Endometrial microvascular endothelial cells (primary cell): ENCODE data around the gene PCID2. TPM values are rescaled to one million over a fixed set of nuclear protein-coding genes. Genes with fewer than 3 reads are reported as not detected.
"Not testable (repeated sequence)": the region's sequence is repeated elsewhere in the genome, so short reads cannot be mapped to it uniquely, and the experiment has no call there.

Experiments
- in situ Hi-C: cut with HindIII; loops from 2 replicates; pipeline ENCODE4 v1.10.0; 2017; ENCODE audit warnings: low sequenced_read_pairs, low pct_unique_long_range_greater_than_20kb; ENCODE audit errors: inconsistent ontology term
- total RNA-seq: library from RNA; depleted of rRNA; stranded (reverse); fragments of >200 nt; gene quantifications from one replicate; pipeline ENCODE4 v1.2.3, GENCODE V29; 2015; ENCODE audit errors: inconsistent ontology term

PCID2 gene
- total RNA-seq, 1 donor from 2014 or later: 109 TPM

DNA sequence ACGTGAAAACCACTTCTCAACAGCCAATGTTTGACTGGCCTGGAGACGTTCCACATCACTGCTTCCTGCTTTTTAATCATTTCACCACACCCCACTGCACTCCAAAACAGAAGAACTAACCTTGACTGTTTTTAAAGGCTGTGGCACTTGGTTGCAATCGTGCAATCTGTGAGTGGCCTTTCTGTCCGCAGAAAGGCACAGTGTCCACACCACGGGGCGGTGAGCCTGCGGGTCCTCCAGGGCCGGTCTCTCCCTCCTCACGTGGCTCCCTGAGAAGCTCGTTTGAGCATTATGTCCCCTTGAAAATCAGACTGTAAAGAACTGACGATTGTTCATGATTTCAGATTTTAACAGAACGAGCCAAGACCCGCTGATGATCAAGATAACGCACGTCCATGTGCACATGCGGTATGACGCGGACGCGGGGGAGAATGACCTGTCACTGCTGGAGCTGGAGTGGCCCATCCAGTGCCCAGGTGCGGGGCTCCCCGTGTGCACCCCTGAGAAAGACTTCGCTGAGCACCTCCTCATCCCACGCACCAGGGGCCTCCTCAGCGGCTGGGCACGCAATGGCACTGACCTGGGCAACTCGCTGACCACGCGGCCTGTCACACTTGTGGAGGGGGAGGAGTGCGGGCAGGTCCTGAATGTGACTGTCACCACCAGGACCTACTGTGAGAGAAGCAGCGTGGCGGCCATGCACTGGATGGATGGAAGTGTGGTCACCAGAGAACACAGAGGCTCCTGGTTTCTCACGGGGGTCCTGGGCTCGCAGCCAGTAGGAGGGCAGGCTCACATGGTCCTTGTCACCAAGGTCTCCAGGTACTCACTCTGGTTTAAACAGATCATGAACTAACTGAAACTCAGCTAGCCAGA is 37.0 kb downstream of the PCID2 start:
- in situ Hi-C loops: no loop called here

- in situ Hi-C loops: no loop called here
Measured at GRCh38 chr13:113170511-113170910, 38.0 kb downstream of the PCID2 start.

DNA sequence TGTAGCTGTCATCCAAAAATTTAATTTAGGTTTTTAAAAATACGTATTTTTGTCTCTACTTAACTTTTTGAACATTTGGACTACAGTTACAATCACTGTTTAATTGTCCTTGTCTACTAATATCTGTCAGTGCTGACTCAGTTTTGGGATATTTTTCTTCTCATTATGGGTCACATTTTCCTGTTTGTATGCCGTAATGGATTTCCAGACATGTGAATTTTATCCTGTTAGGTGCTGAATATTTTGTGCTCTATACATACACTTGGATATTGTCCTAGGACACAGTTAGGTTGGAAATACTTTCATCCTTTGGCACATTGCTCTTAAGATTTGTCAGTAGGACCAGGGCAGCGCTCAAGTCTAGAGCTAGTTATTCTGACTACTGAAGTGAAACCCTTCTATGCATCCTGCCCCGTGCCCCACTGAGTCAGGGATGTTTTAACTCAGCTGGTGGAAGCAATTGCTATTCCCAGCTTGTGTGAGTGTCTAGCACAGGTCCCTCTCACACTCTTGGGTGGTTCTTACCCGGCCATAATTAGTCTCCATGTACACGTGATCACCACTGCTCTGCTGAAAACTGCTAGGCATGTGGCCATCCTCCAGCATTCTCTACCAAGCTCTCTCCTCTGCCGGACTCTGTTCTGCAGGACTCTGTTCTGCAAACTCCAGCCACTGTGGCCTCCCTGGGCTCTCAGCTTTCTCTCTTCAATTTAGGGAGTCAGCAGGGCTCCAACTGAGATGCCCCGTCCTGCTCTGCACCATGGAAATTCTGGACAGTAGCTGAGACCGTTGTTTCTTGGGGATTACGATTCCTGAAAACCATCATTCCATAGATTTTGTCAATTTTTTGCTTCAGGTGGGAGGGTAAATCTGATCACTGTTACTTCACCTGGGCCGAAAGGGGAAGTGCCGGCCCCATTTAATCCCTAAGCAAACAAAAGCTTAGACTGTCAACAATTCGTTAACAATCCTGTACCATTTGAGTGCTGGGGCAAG is 38.9 kb downstream of the PCID2 start:
- in situ Hi-C loops: no loop called here

DNA sequence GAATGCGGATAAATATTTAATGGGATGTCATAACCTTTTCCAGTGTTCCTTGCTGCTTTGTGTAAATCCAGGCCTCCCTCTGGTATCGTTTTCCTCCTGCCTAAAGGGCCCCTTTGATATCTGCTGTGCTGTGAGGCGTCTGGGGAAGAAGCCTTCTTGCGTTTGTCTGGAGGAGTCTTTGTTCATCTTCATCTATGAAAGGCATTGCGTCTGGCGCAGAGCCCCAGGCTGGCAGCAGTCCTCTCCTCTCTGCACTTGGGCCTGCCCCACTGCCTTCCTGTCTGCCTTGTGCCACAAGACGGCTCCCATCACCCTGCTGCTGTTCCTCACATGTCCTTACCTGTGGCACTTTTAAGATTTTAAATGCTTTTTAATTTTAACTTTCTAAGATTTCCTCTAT is 40.3 kb downstream of the PCID2 start:
- in situ Hi-C loops: no loop called here

- in situ Hi-C loops: no loop called here
Measured at GRCh38 chr13:113167575-113167974, 40.9 kb downstream of the PCID2 start.

- in situ Hi-C loops: no loop called here
Measured at GRCh38 chr13:113167155-113167554, 41.3 kb downstream of the PCID2 start.

DNA sequence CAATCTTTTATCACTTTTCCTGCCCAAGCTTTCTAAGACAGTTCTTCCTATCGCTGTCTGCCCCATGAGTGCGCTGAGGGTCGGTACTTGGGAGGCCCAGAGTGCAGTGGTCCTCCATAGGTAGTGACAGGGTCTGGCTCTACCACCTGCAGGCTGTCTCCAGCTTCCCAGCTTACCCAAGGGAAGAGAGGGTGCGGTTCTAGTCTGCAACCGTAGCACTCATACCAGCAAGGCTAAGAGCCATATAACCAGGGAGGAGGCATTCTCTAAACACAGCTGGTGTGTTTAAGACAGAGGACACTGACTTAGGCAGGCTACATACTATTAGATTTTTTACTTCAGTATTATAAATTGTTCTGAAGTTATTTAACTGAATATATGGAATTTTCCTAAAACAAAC is 41.8 kb downstream of the PCID2 start:
- in situ Hi-C loops: no loop called here

- in situ Hi-C loops: no loop called here
Measured at GRCh38 chr13:113166266-113166665, 42.2 kb downstream of the PCID2 start.

- in situ Hi-C loops: no loop called here
Measured at GRCh38 chr13:113164492-113164891, 44.0 kb downstream of the PCID2 start.

DNA sequence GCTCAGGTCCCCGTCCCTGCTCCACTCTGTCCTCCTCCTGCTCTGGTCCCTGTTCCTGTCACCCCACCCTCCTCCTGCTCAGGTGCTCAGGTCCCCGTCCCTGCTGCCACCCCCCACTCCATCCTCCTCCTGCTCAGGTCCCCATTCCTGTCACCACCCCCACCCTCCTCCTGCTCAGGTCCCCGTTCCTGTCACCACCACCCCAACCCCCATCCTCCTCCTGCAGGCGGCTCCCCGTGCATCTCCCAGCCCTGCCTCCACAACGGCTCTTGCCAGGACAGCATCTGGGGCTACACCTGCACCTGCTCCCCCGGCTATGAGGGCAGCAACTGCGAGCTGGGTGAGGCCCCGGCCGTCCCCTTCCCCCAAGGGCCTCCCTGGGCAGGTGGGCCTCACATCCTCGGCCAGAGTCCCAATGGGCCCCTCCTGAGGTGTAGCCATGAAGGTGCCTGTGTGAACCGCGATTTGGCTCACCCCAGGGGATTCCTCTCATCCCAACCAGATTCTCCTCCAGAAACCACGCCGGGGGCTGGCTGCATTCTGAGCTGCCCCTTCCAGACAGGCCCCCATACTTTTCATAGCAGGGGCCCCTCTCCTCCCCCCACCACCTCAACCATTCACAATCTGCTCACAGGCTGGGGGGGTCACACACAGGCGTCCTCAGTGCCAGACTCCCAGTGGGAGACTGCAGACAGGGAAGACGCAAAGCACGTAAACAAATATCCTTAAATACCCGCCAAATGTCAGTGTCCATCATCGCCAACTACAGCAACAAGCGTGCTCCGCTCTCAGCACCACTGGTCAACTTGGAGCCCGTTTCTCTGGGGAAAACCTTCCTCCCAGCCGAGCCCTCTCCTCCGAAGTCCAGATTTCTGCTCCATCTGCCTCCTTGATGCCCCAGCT is 45.4 kb downstream of the PCID2 start:
- in situ Hi-C loops: no loop called here

DNA sequence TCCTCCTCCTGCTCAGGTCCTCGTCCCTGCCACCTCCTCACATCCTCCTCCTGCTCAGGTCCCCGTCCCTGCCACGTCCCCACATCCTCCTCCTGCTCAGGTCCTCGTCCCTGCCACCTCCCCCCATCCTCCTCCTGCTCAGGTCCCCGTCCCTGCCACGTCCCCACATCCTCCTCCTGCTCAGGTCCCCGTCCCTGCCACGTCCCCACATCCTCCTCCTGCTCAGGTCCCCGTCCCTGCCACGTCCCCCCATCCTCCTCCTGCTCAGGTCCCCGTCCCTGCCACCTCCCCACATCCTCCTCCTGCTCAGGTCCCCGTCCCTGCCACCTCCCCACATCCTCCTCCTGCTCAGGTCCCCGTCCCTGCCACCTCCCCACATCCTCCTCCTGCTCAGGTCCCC is 46.5 kb downstream of the PCID2 start:
- in situ Hi-C loops: not testable (repeated sequence)

GRCh38 chr13:113161433-113161832 is 47.0 kb downstream of the PCID2 start:
- in situ Hi-C loops: no loop called here

DNA sequence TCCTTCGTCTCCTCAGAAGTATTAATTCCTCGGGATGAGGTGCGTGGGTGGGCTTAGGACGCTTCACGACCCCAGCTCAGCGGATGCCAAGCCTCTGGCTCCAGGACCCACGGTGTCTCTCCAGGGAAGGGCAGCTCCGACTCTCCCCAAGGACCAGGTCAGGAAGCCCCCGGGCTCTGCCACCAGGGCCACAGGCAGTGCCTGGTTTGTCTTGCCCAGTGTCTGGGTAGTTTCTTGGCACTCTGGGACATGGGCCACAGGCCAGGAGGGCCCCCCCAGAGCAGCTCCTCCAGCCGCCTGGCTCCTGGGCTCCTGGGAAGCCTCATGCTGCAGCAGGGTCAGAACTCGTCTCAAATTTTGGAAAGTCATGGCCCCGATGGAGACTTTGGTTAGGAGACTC is 47.5 kb downstream of the PCID2 start:
- in situ Hi-C loops: no loop called here

DNA sequence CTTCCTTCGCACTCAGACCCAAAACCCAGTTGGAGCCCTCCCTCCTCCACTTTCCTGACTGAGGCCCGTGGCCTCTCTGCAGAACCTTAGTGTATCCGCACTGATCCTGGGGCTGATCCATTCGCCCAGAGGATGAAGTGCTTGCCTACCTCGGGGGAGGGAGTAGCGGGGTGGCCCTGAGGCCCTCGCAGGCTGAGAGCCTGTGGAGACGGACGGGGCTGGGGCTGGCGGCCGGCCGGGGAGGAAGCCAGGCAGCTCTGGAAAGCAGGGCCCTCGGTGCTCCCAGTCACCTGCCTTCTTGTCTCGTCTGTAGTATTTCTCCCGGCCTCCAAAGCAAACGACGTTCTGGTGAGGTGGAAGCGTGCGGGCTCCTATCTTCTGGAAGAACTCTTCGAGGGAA is 48.8 kb downstream of the PCID2 start:
- in situ Hi-C loops: no loop called here

DNA sequence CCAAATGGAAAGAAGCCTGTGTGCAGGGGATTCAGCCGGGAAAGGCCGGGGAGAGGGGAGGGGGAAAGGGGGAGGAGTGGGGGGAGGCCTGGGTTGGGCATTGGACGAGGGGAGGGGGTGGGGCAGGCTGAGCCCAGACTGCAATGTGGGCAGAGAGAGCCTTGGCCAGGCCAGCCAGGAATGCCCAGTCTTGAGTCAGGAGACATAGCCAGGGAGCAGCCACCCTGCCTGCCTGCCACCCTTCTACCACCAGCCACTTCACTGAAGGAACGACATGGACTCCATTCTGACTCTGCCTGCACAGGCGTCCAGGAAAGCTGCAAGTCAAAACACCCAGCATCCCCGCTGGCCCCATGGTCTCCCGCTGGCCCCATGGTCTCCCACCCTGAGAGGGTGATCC is 49.5 kb downstream of the PCID2 start:
- in situ Hi-C loops: no loop called here

GRCh38 chr13:113157929-113158747 is 50.3 kb downstream of the PCID2 start, which contains the start of gene PROZ:
TSS of gene PROZ (plus strand) at chr13:113158648. CDS start at chr13:113158661, 13 bp downstream.
- in situ Hi-C loops: no loop called here

DNA sequence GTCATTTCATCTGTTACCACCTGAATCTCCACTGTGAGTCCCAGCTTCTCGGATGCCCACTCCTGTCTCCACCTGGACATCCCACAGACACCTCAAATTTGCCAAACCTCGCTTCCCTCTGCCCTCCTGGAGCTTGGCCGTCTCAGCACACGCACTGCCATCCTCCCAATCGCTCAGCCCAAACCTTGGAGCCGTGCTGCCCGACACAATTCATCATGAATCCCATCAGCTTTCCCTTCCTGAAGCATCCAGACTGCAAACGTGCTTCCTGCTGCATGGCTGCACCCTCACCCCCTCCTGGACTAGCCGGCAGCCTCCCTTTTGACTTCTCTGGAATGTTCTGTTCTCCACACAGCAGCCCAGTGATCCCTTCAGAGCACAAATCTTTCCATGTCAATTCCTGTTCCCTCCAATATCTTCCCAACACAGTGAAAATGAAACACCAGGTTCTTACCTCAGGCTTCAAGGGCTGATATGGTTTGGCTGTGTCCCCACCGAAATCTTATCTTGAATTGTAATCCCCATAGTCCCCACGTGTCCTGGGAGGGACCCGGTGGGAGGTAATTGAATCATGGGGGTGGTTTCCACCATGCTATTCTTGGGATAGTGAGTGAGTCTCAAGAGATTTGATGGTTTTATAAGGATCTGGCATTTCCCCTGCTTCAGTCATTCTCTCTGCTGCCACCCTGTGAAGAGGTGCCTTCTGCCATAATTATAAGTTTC is 51.1 kb downstream of the PCID2 start:
- in situ Hi-C loops: no loop called here
